Effector memory CD4-positive, alpha-beta T cell (primary cell): ENCODE results near the gene DNAJB2.
A peak's percentile ranks its signal among the peaks of the same experiment; 100 is the strongest.
"Not testable (repeated sequence)": the region's sequence is repeated elsewhere in the genome, so short reads cannot be mapped to it uniquely, and the experiment has no call there.

ENCODE experiments used
- DNase-seq, 3 donors: peaks; one replicate each; pipeline ENCODE4 v3.0.0-alpha.2; 2020
- H3K27ac ChIP-seq: 2 replicates; pipeline ENCODE4 v1.7.0; 2013; ENCODE audit warnings: mild to moderate bottlenecking, low read length, moderate library complexity; ENCODE audit not compliant: insufficient read depth, poor library complexity, severe bottlenecking
- H3K27me3 ChIP-seq: replicated peaks from 2 replicates; pipeline ENCODE4 v1.7.0; 2013; ENCODE audit warnings: mild to moderate bottlenecking, low read length; ENCODE audit not compliant: insufficient read depth, control insufficient read depth, poor library complexity, severe bottlenecking
- H3K36me3 ChIP-seq: 2 replicates; pipeline ENCODE4 v1.7.0; 2013; ENCODE audit warnings: mild to moderate bottlenecking, low read length, moderate library complexity; ENCODE audit not compliant: control insufficient read depth, insufficient read depth
- H3K4me1 ChIP-seq: 2 replicates; pipeline ENCODE4 v1.7.0; 2013; ENCODE audit warnings: low read length, mild to moderate bottlenecking; ENCODE audit not compliant: control insufficient read depth, insufficient read depth, poor library complexity, severe bottlenecking
- H3K4me3 ChIP-seq: 2 replicates; pipeline ENCODE4 v1.7.0; 2013; ENCODE audit warnings: low read length, low read depth, mild to moderate bottlenecking; ENCODE audit not compliant: insufficient read depth, poor library complexity, severe bottlenecking
- H3K9me3 ChIP-seq: 2 replicates; pipeline ENCODE4 v1.7.0; 2013; ENCODE audit warnings: mild to moderate bottlenecking, low read length, moderate library complexity; ENCODE audit not compliant: control insufficient read depth

DNAJB2 gene

GRCh38 chr2:219299372-219299760 lies 20.2 kb downstream of the DNAJB2 start:
- no peak for DNase-seq
- Histone ChIP-seq H3K9me3 (no peaks in the 10 kb centered on the region), H3K27ac (no peak overlapping the region), H3K4me1 (peaks cover 4% of the 10 kb centered on the region), H3K4me3 (no peak overlapping the region), H3K27me3 (no peaks in the 10 kb centered on the region), H3K36me3 (no peaks in the 10 kb centered on the region)

GRCh38 chr2:219300022-219300421 lies 20.9 kb downstream of the DNAJB2 start:
- Histone ChIP-seq H3K9me3 (no peaks in the 10 kb centered on the region), H3K4me3 (no peak overlapping the region), H3K27me3 (no peaks in the 10 kb centered on the region), H3K27ac (no peak overlapping the region), H3K36me3 (no peaks in the 10 kb centered on the region), H3K4me1 (peaks cover 3% of the 10 kb centered on the region)
- DNase-seq = no peak

GRCh38 chr2:219302412-219302968 lies 23.3 kb downstream of the DNAJB2 start:
- no peaks in the 10 kb centered on the region for H3K9me3 ChIP-seq
- no peak for DNase-seq
- H3K36me3 ChIP-seq = no peaks in the 10 kb centered on the region
- no peaks in the 10 kb centered on the region for H3K4me1 ChIP-seq
- peaks cover under 1% of the 10 kb centered on the region for H3K27me3 ChIP-seq
- no peak overlapping the region for H3K27ac ChIP-seq
- H3K4me3 ChIP-seq = no peak overlapping the region

- Histone ChIP-seq H3K27me3 (peaks cover 17% of the 10 kb centered on the region), H3K4me3 (no peak overlapping the region), H3K27ac (no peak overlapping the region), H3K9me3 (no peaks in the 10 kb centered on the region), H3K4me1 (no peaks in the 10 kb centered on the region), H3K36me3 (no peaks in the 10 kb centered on the region)
- DNase-seq = no peak
Observed at GRCh38 chr2:219304223-219304622, 25.1 kb downstream of the DNAJB2 start.

GRCh38 chr2:219306047-219306446 lies 26.9 kb downstream of the DNAJB2 start:
- Histone ChIP-seq H3K4me3 (no peak overlapping the region), H3K4me1 (no peaks in the 10 kb centered on the region), H3K27me3 (peaks cover 29% of the 10 kb centered on the region), H3K27ac (no peak overlapping the region), H3K9me3 (no peaks in the 10 kb centered on the region), H3K36me3 (no peaks in the 10 kb centered on the region)
- DNase-seq = no peak

GRCh38 chr2:219308142-219309101 lies 29.3 kb downstream of the DNAJB2 start:
- Histone ChIP-seq H3K36me3 (no peaks in the 10 kb centered on the region), H3K4me3 (no peak overlapping the region), H3K4me1 (no peaks in the 10 kb centered on the region), H3K9me3 (no peaks in the 10 kb centered on the region), H3K27ac (no peak overlapping the region), H3K27me3 (peaks cover 29% of the 10 kb centered on the region)
- peak in 2 of 3 donors; percentile 31 to 32 for DNase-seq

GRCh38 chr2:219309278-219309677 lies 30.1 kb downstream of the DNAJB2 start, which contains the start of gene PTPRN:
PTPRN (minus strand) TSS chr2:219309401; CDS start chr2:219309332, 69 bp downstream.
- no peak within 1 kb of the TSS for H3K27ac ChIP-seq
- H3K9me3 ChIP-seq = no peaks in the 10 kb centered on the region
- no peak for DNase-seq
- peaks cover 29% of the 10 kb centered on the region for H3K27me3 ChIP-seq
- no peak within 1 kb of the TSS for H3K4me3 ChIP-seq
- H3K36me3 ChIP-seq = no peaks in the 10 kb centered on the region
- H3K4me1 ChIP-seq = no peaks in the 10 kb centered on the region

GRCh38 chr2:219312683-219313263 lies 33.6 kb downstream of the DNAJB2 start:
- H3K4me3 ChIP-seq, H3K9me3 ChIP-seq, H3K27ac ChIP-seq, H3K36me3 ChIP-seq, H3K4me1 ChIP-seq, DNase-seq: not testable (repeated sequence)
- peaks cover 25% of the 10 kb centered on the region for H3K27me3 ChIP-seq

- no peak overlapping the region for H3K4me3 ChIP-seq
- H3K4me1 ChIP-seq = no peaks in the 10 kb centered on the region
- no peaks in the 10 kb centered on the region for H3K36me3 ChIP-seq
- H3K27me3 ChIP-seq = peaks cover 5% of the 10 kb centered on the region
- no peak for DNase-seq
- H3K9me3 ChIP-seq = no peaks in the 10 kb centered on the region
- H3K27ac ChIP-seq = no peak overlapping the region
Observed at GRCh38 chr2:219314804-219315468, 35.8 kb downstream of the DNAJB2 start.
